Forelimb muscle (tissue), 1 donor: Measurements from ENCODE around the gene ANKRD10. TPM values are rescaled to one million over a fixed set of nuclear protein-coding genes. Genes with fewer than 3 reads are reported as not detected.

Experiments used
- DNase-seq: peaks from one replicate; pipeline ENCODE4 v3.0.0-alpha.2; 2013; ENCODE audit warnings: low read depth
- polyA plus RNA-seq: library from polyadenylated mRNA; unstranded; fragments of 120-200 nt; gene quantifications from one replicate; pipeline ENCODE4 v1.2.1, GENCODE V29; 2013; ENCODE audit not compliant: insufficient read length

The ANKRD10 gene
- polyA plus RNA-seq, 1 donor: 266 TPM

GRCh38 chr13:110885966-110886869 is 28.7 kb downstream of the ANKRD10 start:
- no peak for DNase-seq

GRCh38 chr13:110885516-110885915 is 29.4 kb downstream of the ANKRD10 start:
- no peak for DNase-seq

- DNase-seq: no peak
Observed at GRCh38 chr13:110884517-110884916, 30.4 kb downstream of the ANKRD10 start.

- DNase-seq: no peak
Observed at GRCh38 chr13:110883542-110883941, 31.3 kb downstream of the ANKRD10 start.

- DNase-seq: no peak
Observed at GRCh38 chr13:110882972-110883371, 31.9 kb downstream of the ANKRD10 start.

GRCh38 chr13:110881839-110882627 is 32.8 kb downstream of the ANKRD10 start:
- no peak for DNase-seq

- DNase-seq: no peak
Observed at GRCh38 chr13:110880627-110881026, 34.2 kb downstream of the ANKRD10 start.

GRCh38 chr13:110879482-110879881 is 35.4 kb downstream of the ANKRD10 start:
- DNase-seq: no peak

GRCh38 chr13:110877737-110878258 is 37.1 kb downstream of the ANKRD10 start:
- no peak for DNase-seq

- DNase-seq: no peak
Observed at GRCh38 chr13:110876609-110877008, 38.3 kb downstream of the ANKRD10 start.

GRCh38 chr13:110875241-110875640 is 39.6 kb downstream of the ANKRD10 start:
- no peak for DNase-seq

GRCh38 chr13:110874508-110874960 is 40.3 kb downstream of the ANKRD10 start:
- no peak for DNase-seq

GRCh38 chr13:110873639-110874507 is 41.0 kb downstream of the ANKRD10 start:
- no peak for DNase-seq

GRCh38 chr13:110872768-110873638 is 41.9 kb downstream of the ANKRD10 start:
- no peak for DNase-seq

- DNase-seq: no peak
Observed at GRCh38 chr13:110872034-110872767, 42.7 kb downstream of the ANKRD10 start.

GRCh38 chr13:110869805-110870706 is 44.8 kb downstream of the ANKRD10 start:
- DNase-seq: peak; percentile 43

GRCh38 chr13:110869231-110869804 is 45.6 kb downstream of the ANKRD10 start:
- DNase-seq: no peak

GRCh38 chr13:110868720-110869119 is 46.1 kb downstream of the ANKRD10 start:
- no peak for DNase-seq
